CD4-positive, alpha-beta T cell (primary cell): ENCODE data around the gene CLPX. TPM values are rescaled to one million over a fixed set of nuclear protein-coding genes. Genes with fewer than 3 reads are reported as not detected.

Source experiments
- ATAC-seq: fragments of 200-7000 bp; cut with Tn5 transposase; one replicate; pipeline ENCODE4 v1.10.0; 2022; ENCODE audit warnings: mild to moderate bottlenecking; ENCODE audit not compliant: poor library complexity
- CTCF ChIA-PET: fragments of 350-600 bp; sonication (Branson Sonifier 250); formaldehyde crosslinking; loops from one replicate; lab custom pipeline; 2021; ENCODE audit warnings: antibody characterized with exemption, inconsistent platforms; lab: Charles Lee
- POLR2A ChIA-PET: fragments of 350-600 bp; sonication (Branson Sonifier 250); formaldehyde crosslinking; loops from one replicate; lab custom pipeline; 2021; ENCODE audit warnings: antibody characterized with exemption, inconsistent platforms; lab: Charles Lee
- DNase-seq, 14 experiments: peaks; one replicate each; pipeline ENCODE4 v3.0.0-alpha.2; 2013 to 2020; ENCODE audit warnings: mixed read lengths in 2 of 14
- H3K27ac ChIP-seq, 2 donors: one replicate each; pipeline versions ENCODE4 v1.5.1 to v1.7.0; 2013; ENCODE audit warnings: low read length in 2 of 2, low read depth in 1 of 2, mild to moderate bottlenecking in 1 of 2
- H3K27me3 ChIP-seq, 2 experiments: 1 replicate in 1 of 2; 2 replicates in 1 of 2; pipeline versions ENCODE4 v1.6.1 to v1.7.0; 2013; ENCODE audit warnings: low read length in 2 of 2, control low read depth in 1 of 2, mild to moderate bottlenecking in 1 of 2, moderate library complexity in 1 of 2; ENCODE audit not compliant: insufficient read depth in 2 of 2, control insufficient read depth in 1 of 2
- H3K36me3 ChIP-seq: one replicate; pipeline ENCODE4 v1.6.1; 2013; ENCODE audit warnings: low read length, control low read depth; ENCODE audit not compliant: insufficient read depth
- H3K4me1 ChIP-seq: one replicate; pipeline ENCODE4 v1.6.1; 2013; ENCODE audit warnings: low read length, control low read depth; ENCODE audit not compliant: insufficient read depth
- H3K4me3 ChIP-seq: one replicate; pipeline ENCODE4 v1.5.1; 2013; ENCODE audit warnings: mild to moderate bottlenecking, low read length, moderate library complexity
- H3K9me3 ChIP-seq, 2 experiments: 1 replicate in 1 of 2; 2 replicates in 1 of 2; pipeline versions ENCODE4 v1.6.1 to v1.7.0; 2013; ENCODE audit warnings: low read length in 2 of 2, mild to moderate bottlenecking in 2 of 2, control low read depth in 1 of 2, moderate library complexity in 1 of 2; ENCODE audit not compliant: control insufficient read depth in 1 of 2, insufficient read depth in 1 of 2
- H3K27ac Mint-ChIP-seq: one replicate; pipeline ENCODE4 v1.8.0; 2020; ENCODE audit warnings: mixed read lengths
- H3K27me3 Mint-ChIP-seq: one replicate; pipeline ENCODE4 v1.8.0; 2021; ENCODE audit warnings: mixed read lengths
- H3K36me3 Mint-ChIP-seq: one replicate; pipeline ENCODE4 v1.8.0; 2021; ENCODE audit warnings: low read depth, mixed read lengths
- H3K4me1 Mint-ChIP-seq: one replicate; pipeline ENCODE4 v1.8.0; 2021; ENCODE audit warnings: low read depth, mixed read lengths
- H3K4me3 Mint-ChIP-seq: one replicate; pipeline ENCODE4 v1.8.0; 2020; ENCODE audit warnings: mild to moderate bottlenecking, mixed read lengths
- H3K9me3 Mint-ChIP-seq: one replicate; pipeline ENCODE4 v1.8.0; 2020; ENCODE audit warnings: mixed read lengths
- CTCF ChIP-seq: fragments of 200-600 bp; IDR thresholded peaks from one replicate; pipeline ENCODE4 v1.8.0; 2022; ENCODE audit warnings: antibody characterized with exemption, mild to moderate bottlenecking
- intact Hi-C, 2 experiments: fragments of 100-400 bp; cut with DNase I in 1 of 2; cut with micrococcal nuclease in 1 of 2; formaldehyde crosslinking; loops; one replicate each; pipeline versions ENCODE4 v1.15.1 to v1.9.0; 2023 to 2025; cut with DNase I, micrococcal nuclease
- total RNA-seq, 174 experiments: library from RNA in 2 of 174; stranded (reverse) in 2 of 174; gene quantifications; one replicate each; pipeline ENCODE4 v1.2.3 and lab custom pipeline; 2021 to 2026

The CLPX gene
- total RNA-seq, 2 experiments from 2014 or later: 29.1 to 36.3 TPM

- H3K27ac Mint-ChIP-seq: peak overlapping the region; percentile 24
- POLR2A ChIA-PET: no interaction called here
- peaks cover 57% of the 10 kb centered on the region for H3K36me3 Mint-ChIP-seq
- Histone ChIP-seq H3K9me3 (no peaks in the 10 kb centered on the region), H3K4me3 (no peak overlapping the region), H3K27me3 (no peaks in the 10 kb centered on the region), H3K36me3 (peaks cover 39% of the 10 kb centered on the region), H3K4me1 (peaks cover 29% of the 10 kb centered on the region), H3K27ac (no peak overlapping the region)
- CTCF ChIA-PET: no interaction called here
- no peaks in the 10 kb centered on the region for H3K27me3 Mint-ChIP-seq
- DNase-seq: no peak
- H3K4me3 Mint-ChIP-seq: peak overlapping the region; percentile 52
- no peaks in the 10 kb centered on the region for H3K9me3 Mint-ChIP-seq
- H3K4me1 Mint-ChIP-seq: peaks cover 47% of the 10 kb centered on the region
- no peak for TF ChIP-seq CTCF
- intact Hi-C loops: loop anchor here in 1 of 2 experiments (5.0 kb wide), 2 partner anchors 144 to 156 kb away; partner anchors contain the start of genes PARP16 and SPG21
- ATAC-seq: no peak
These were observed 54.2 kb downstream of the CLPX start for GRCh38 chr15:65130941-65131340.

- no peak overlapping the region for H3K4me3 ChIP-seq
- no peak overlapping the region for H3K27ac ChIP-seq
- ChIA-PET CTCF (no interaction called here), POLR2A (interaction anchor here (1.3 kb wide), 1 partner anchor 70 kb away, joined by 3 read pairs; no protein-coding TSS in a partner anchor)
- H3K36me3 ChIP-seq: peaks cover 65% of the 10 kb centered on the region
- no peak overlapping the region for H3K4me3 Mint-ChIP-seq
- H3K27ac Mint-ChIP-seq: no peak overlapping the region
- H3K36me3 Mint-ChIP-seq: peaks cover 82% of the 10 kb centered on the region
- no peaks in the 10 kb centered on the region for H3K4me1 ChIP-seq
- TF ChIP-seq CTCF: no peak
- intact Hi-C loops: no loop called here
- no peaks in the 10 kb centered on the region for H3K27me3 ChIP-seq
- no peaks in the 10 kb centered on the region for H3K9me3 ChIP-seq
- DNase-seq: no peak
- no peaks in the 10 kb centered on the region for H3K27me3 Mint-ChIP-seq
- no peak for ATAC-seq
- H3K9me3 Mint-ChIP-seq: no peaks in the 10 kb centered on the region
- H3K4me1 Mint-ChIP-seq: peaks cover 11% of the 10 kb centered on the region
These were observed 69.6 kb downstream of the CLPX start for GRCh38 chr15:65115542-65115941.

- H3K27me3 ChIP-seq: no peaks in the 10 kb centered on the region
- POLR2A ChIA-PET: interaction anchor here (1.3 kb wide), 1 partner anchor 71 kb away, joined by 3 read pairs; no protein-coding TSS in a partner anchor
- CTCF ChIA-PET: no interaction called here
- no peaks in the 10 kb centered on the region for H3K9me3 ChIP-seq
- Mint-ChIP-seq H3K27me3 (no peaks in the 10 kb centered on the region), H3K27ac (no peak within 1 kb of the TSS), H3K4me3 (no peak within 1 kb of the TSS), H3K9me3 (no peaks in the 10 kb centered on the region), H3K36me3 (peaks cover 82% of the 10 kb centered on the region), H3K4me1 (peaks cover 11% of the 10 kb centered on the region)
- intact Hi-C loops: no loop called here
- DNase-seq: no peak
- peaks cover 63% of the 10 kb centered on the region for H3K36me3 ChIP-seq
- no peaks in the 10 kb centered on the region for H3K4me1 ChIP-seq
- no peak within 1 kb of the TSS for H3K4me3 ChIP-seq
- ATAC-seq: no peak
- no peak within 1 kb of the TSS for H3K27ac ChIP-seq
- TF ChIP-seq CTCF: no peak
These were observed 70.1 kb downstream of the CLPX start, which contains the start of gene UBAP1L for GRCh38 chr15:65115086-65115485. Gene UBAP1L, minus strand, starts transcription at chr15:65115200. Its CDS starts 8,985 bp downstream, at chr15:65106215.
